Endodermal cell (in vitro differentiated cells): Measurements from ENCODE around the gene ZMIZ1. TPM values are rescaled to one million over a fixed set of nuclear protein-coding genes. Genes with fewer than 3 reads are reported as not detected.

Experiments used
- DNase-seq: peaks from one replicate; pipeline ENCODE4 v3.0.0-alpha.2; 2017
- H3K27ac ChIP-seq: 2 replicates; pipeline ENCODE4 v1.5.1; 2013; ENCODE audit warnings: mild to moderate bottlenecking, low read depth, low read length, moderate library complexity
- H3K27me3 ChIP-seq: 2 replicates; pipeline ENCODE4 v1.6.1; 2013; ENCODE audit warnings: mild to moderate bottlenecking, low read length, moderate library complexity; ENCODE audit not compliant: insufficient read depth, control insufficient read depth, poor library complexity, severe bottlenecking
- H3K36me3 ChIP-seq: 2 replicates; pipeline ENCODE4 v1.7.0; 2013; ENCODE audit warnings: mild to moderate bottlenecking, low read length, moderate library complexity; ENCODE audit not compliant: control insufficient read depth, insufficient read depth
- H3K4me1 ChIP-seq: one replicate; pipeline ENCODE4 v1.7.0; 2013; ENCODE audit warnings: low read length; ENCODE audit not compliant: control insufficient read depth, insufficient read depth
- H3K4me3 ChIP-seq: 2 replicates; pipeline ENCODE4 v1.5.1; 2013; ENCODE audit warnings: mild to moderate bottlenecking, low read length, moderate library complexity
- H3K9ac ChIP-seq: 2 replicates; pipeline ENCODE4 v1.6.1; 2013; ENCODE audit warnings: mild to moderate bottlenecking, low read length, moderate library complexity; ENCODE audit not compliant: poor library complexity, severe bottlenecking; ENCODE audit errors: extremely low read depth
- H3K9me3 ChIP-seq: 2 replicates; pipeline ENCODE4 v1.6.1; 2013; ENCODE audit warnings: mild to moderate bottlenecking, low read length, moderate library complexity; ENCODE audit not compliant: control insufficient read depth
- H3K27ac Mint-ChIP-seq: 2 replicates; pipeline ENCODE4 v1.8.0; 2020; ENCODE audit warnings: mixed read lengths
- H3K27me3 Mint-ChIP-seq: 2 replicates; pipeline ENCODE4 v1.8.0; 2021; ENCODE audit warnings: mild to moderate bottlenecking, mixed read lengths; ENCODE audit not compliant: insufficient read depth
- H3K36me3 Mint-ChIP-seq: 2 replicates; pipeline ENCODE4 v1.8.0; 2020; ENCODE audit warnings: low read depth, mixed read lengths
- H3K4me1 Mint-ChIP-seq: 2 replicates; pipeline ENCODE4 v1.8.0; 2020; ENCODE audit warnings: mixed read lengths
- H3K4me3 Mint-ChIP-seq: 2 replicates; pipeline ENCODE4 v1.8.0; 2020; ENCODE audit warnings: mild to moderate bottlenecking, moderate library complexity, mixed read lengths
- H3K9me3 Mint-ChIP-seq: 2 replicates; pipeline ENCODE4 v1.8.0; 2020; ENCODE audit warnings: mild to moderate bottlenecking, mixed read lengths
- CTCF ChIP-seq: fragments of 200-600 bp; sonication (generic); conservative IDR thresholded peaks from 2 replicates; pipeline ENCODE4 v1.5.0; 2021; ENCODE audit warnings: antibody characterized with exemption, mild to moderate bottlenecking
- WGBS, 2 experiments: methylation state at CpG; one replicate each; pipeline versions ENCODE4 v1.1.5 to v1.1.7; 2013; ENCODE audit warnings: missing lambda C conversion rate in 2 of 2, mixed read lengths in 1 of 2; ENCODE audit not compliant: insufficient coverage in 1 of 2, insufficient read length in 1 of 2; 5-methylcytosine and 5-hydroxymethylcytosine counted together
- total RNA-seq, 2 donors: library from RNA; stranded (reverse); fragmentation: NEBNext Ultra II Directional in 1 of 2; extraction: Animal tissue kit (Norgen Biotek cat#: 25700) in 1 of 2; gene quantifications; 2 replicates in 1 of 2; 3 replicates in 1 of 2; pipeline ENCODE4 v1.2.1, GENCODE V29; 2021

ZMIZ1 gene
- total RNA-seq, 2 donors from 2014 or later = 65.3 to 67.5 TPM

- no peak overlapping the region for H3K4me3 ChIP-seq
- no peaks in the 10 kb centered on the region for H3K27me3 Mint-ChIP-seq
- 93 to 97% methylated on average over 13 to 27 of the region's 27 CpGs for WGBS, 2 experiments
- H3K27ac ChIP-seq = no peak overlapping the region
- TF ChIP-seq CTCF = no peak
- H3K27me3 ChIP-seq = no peaks in the 10 kb centered on the region
- H3K9me3 Mint-ChIP-seq = no peaks in the 10 kb centered on the region
- H3K27ac Mint-ChIP-seq = no peak overlapping the region
- H3K4me1 ChIP-seq = no peaks in the 10 kb centered on the region
- DNase-seq = no peak
- no peak overlapping the region for H3K9ac ChIP-seq
- H3K4me3 Mint-ChIP-seq = no peak overlapping the region
- no peaks in the 10 kb centered on the region for H3K9me3 ChIP-seq
- no peaks in the 10 kb centered on the region for H3K4me1 Mint-ChIP-seq
- peaks cover 70% of the 10 kb centered on the region for H3K36me3 Mint-ChIP-seq
- peaks cover 82% of the 10 kb centered on the region for H3K36me3 ChIP-seq
These were observed 229.9 kb downstream of the ZMIZ1 start for GRCh38 chr10:79298403-79299244.

GRCh38 chr10:79299397-79300241 is 230.9 kb downstream of the ZMIZ1 start:
- Histone ChIP-seq H3K27me3 (no peaks in the 10 kb centered on the region), H3K4me3 (no peak overlapping the region), H3K9me3 (no peaks in the 10 kb centered on the region), H3K4me1 (no peaks in the 10 kb centered on the region), H3K36me3 (peaks cover 78% of the 10 kb centered on the region), H3K27ac (no peak overlapping the region), H3K9ac (no peak overlapping the region)
- Mint-ChIP-seq H3K27ac (no peak overlapping the region), H3K4me1 (no peaks in the 10 kb centered on the region), H3K9me3 (no peaks in the 10 kb centered on the region), H3K27me3 (no peaks in the 10 kb centered on the region), H3K4me3 (no peak overlapping the region), H3K36me3 (peaks cover 70% of the 10 kb centered on the region)
- no peak for TF ChIP-seq CTCF
- WGBS, 2 experiments = 90 to 94% methylated on average over 12 to 13 of the region's 13 CpGs
- no peak for DNase-seq

- no peaks in the 10 kb centered on the region for H3K4me1 Mint-ChIP-seq
- 95 to 96% methylated on average over 19 to 24 of the region's 24 CpGs for WGBS, 2 experiments
- Histone ChIP-seq H3K4me3 (no peak overlapping the region), H3K36me3 (peaks cover 72% of the 10 kb centered on the region), H3K9ac (no peak overlapping the region), H3K4me1 (no peaks in the 10 kb centered on the region), H3K9me3 (no peaks in the 10 kb centered on the region), H3K27me3 (no peaks in the 10 kb centered on the region), H3K27ac (no peak overlapping the region)
- no peak overlapping the region for H3K4me3 Mint-ChIP-seq
- H3K27ac Mint-ChIP-seq = no peak overlapping the region
- DNase-seq = no peak
- H3K36me3 Mint-ChIP-seq = peaks cover 65% of the 10 kb centered on the region
- no peaks in the 10 kb centered on the region for H3K9me3 Mint-ChIP-seq
- H3K27me3 Mint-ChIP-seq = no peaks in the 10 kb centered on the region
- TF ChIP-seq CTCF = no peak
These were observed 231.9 kb downstream of the ZMIZ1 start for GRCh38 chr10:79300711-79301110.
